Keratinocyte (primary cell): ENCODE data around the gene C19orf47. TPM values are rescaled to one million over a fixed set of nuclear protein-coding genes. Genes with fewer than 3 reads are reported as not detected.

Experiments
- DNase-seq: peaks from one replicate; pipeline ENCODE4 v3.0.0-alpha.2; 2011; ENCODE audit warnings: low read depth, missing footprints, low spot score
- FAIRE-seq: peaks from 2 replicates; lab custom pipeline; 2011; peaks lifted over from hg19 to GRCh38; lab: Jason Lieb, UNC
- H2AFZ ChIP-seq: 2 replicates; pipeline ENCODE4 v1.6.0; 2012; ENCODE audit warnings: low read length, control low read depth, inconsistent platforms; ENCODE audit not compliant: control insufficient read depth
- H3K27ac ChIP-seq: 2 replicates; pipeline ENCODE4 v1.5.1; 2011; ENCODE audit warnings: low read length; ENCODE audit not compliant: control insufficient read depth, insufficient read depth
- H3K27me3 ChIP-seq: 3 replicates; pipeline ENCODE4 v1.6.0; 2011; ENCODE audit warnings: low read length; ENCODE audit not compliant: control insufficient read depth, insufficient read depth; ENCODE audit errors: extremely low read depth
- H3K36me3 ChIP-seq, 2 experiments: 2 replicates in 1 of 2; 3 replicates in 1 of 2; pipeline ENCODE4 v1.5.1; 2011; ENCODE audit warnings: low read length in 2 of 2, mild to moderate bottlenecking in 1 of 2; ENCODE audit not compliant: control insufficient read depth in 2 of 2, insufficient read depth in 2 of 2; ENCODE audit errors: extremely low read depth in 1 of 2
- H3K4me1 ChIP-seq: 3 replicates; pipeline ENCODE4 v1.5.1; 2011; ENCODE audit warnings: low read length; ENCODE audit not compliant: control insufficient read depth, insufficient read depth; ENCODE audit errors: extremely low read depth
- H3K4me2 ChIP-seq: 3 replicates; pipeline ENCODE4 v1.6.0; 2011; ENCODE audit warnings: low read depth, low read length; ENCODE audit not compliant: control insufficient read depth, insufficient read depth; ENCODE audit errors: extremely low read depth
- H3K4me3 ChIP-seq, 3 experiments: fragments of 200-600 bp in 1 of 3; sonication (generic) in 1 of 3; 2 replicates in 2 of 3; 3 replicates in 1 of 3; pipeline ENCODE4 v1.5.1; 2011 to 2016; ENCODE audit warnings: low read length in 3 of 3, mild to moderate bottlenecking in 3 of 3, control low read depth in 2 of 3, inconsistent platforms in 1 of 3, low read depth in 1 of 3, mixed read lengths in 1 of 3, mixed run types in 1 of 3, moderate library complexity in 1 of 3; ENCODE audit not compliant: control insufficient read depth in 2 of 3, insufficient read depth in 2 of 3; ENCODE audit errors: extremely low read depth in 1 of 3
- H3K79me2 ChIP-seq: 2 replicates; pipeline ENCODE4 v1.6.0; 2012; ENCODE audit warnings: low read length; ENCODE audit not compliant: control insufficient read depth, insufficient read depth
- H3K9ac ChIP-seq: 3 replicates; pipeline ENCODE4 v1.6.0; 2011; ENCODE audit warnings: low read length; ENCODE audit not compliant: control insufficient read depth, insufficient read depth; ENCODE audit errors: extremely low read depth
- H3K9me1 ChIP-seq: 3 replicates; pipeline ENCODE4 v1.6.0; 2011; ENCODE audit warnings: low read length; ENCODE audit not compliant: control insufficient read depth, insufficient read depth; ENCODE audit errors: extremely low read depth
- H3K9me3 ChIP-seq: 2 replicates; pipeline ENCODE4 v1.5.1; 2012; ENCODE audit warnings: low read depth, low read length; ENCODE audit not compliant: control insufficient read depth
- H4K20me1 ChIP-seq: 3 replicates; pipeline ENCODE4 v1.6.0; 2011; ENCODE audit warnings: low read length; ENCODE audit not compliant: control insufficient read depth, insufficient read depth; ENCODE audit errors: extremely low read depth
- EZH2 ChIP-seq: IDR thresholded peaks from one replicate; pipeline ENCODE4 v1.6.1; 2012; ENCODE audit warnings: inconsistent platforms, mild to moderate bottlenecking, low read length, moderate library complexity
- dilution Hi-C: fragments of 300-500 bp; cut with MboI; formaldehyde crosslinking; loops from one replicate; pipeline ENCODE4 v1.7.0; 2020; ENCODE audit warnings: low sequenced_read_pairs; ENCODE audit not compliant: extremely low pct_ligation_motif_present
- polyA plus RNA-seq, 5 experiments: library from polyadenylated mRNA; depleted of rRNA in 3 of 5; stranded (reverse) in 3 of 5; stranded (forward) in 1 of 5; unstranded in 1 of 5; fragments of >200 nt; gene quantifications; 1 replicate in 1 of 5; 2 replicates in 3 of 5; 3 replicates in 1 of 5; pipeline versions ENCODE4 v1.2.1 to v1.2.3, GENCODE V29; 2011 to 2012; ENCODE audit warnings: missing spikeins in 2 of 5, low read depth in 1 of 5, low replicate concordance in 1 of 5
- TF ChIP-seq, protein P1 (sequence below), 3 experiments: IDR thresholded peaks in 1 of 3; conservative IDR thresholded peaks in 1 of 3; optimal IDR thresholded peaks in 1 of 3; 2 replicates in 2 of 3; 3 replicates in 1 of 3; pipeline versions ENCODE3 to v1.5.1; 2011; ENCODE audit warnings: low read length in 3 of 3, mild to moderate bottlenecking in 3 of 3, moderate library complexity in 2 of 3, control low read depth in 1 of 3, inconsistent platforms in 1 of 3; ENCODE audit not compliant: insufficient read depth in 2 of 3; ENCODE audit errors: extremely low read depth in 1 of 3

C19orf47 gene
- polyA plus RNA-seq, 1 donor (not counting 4 experiments of a cell fraction or from before 2014, with no cell fraction given) = 13.3 TPM

DNA sequence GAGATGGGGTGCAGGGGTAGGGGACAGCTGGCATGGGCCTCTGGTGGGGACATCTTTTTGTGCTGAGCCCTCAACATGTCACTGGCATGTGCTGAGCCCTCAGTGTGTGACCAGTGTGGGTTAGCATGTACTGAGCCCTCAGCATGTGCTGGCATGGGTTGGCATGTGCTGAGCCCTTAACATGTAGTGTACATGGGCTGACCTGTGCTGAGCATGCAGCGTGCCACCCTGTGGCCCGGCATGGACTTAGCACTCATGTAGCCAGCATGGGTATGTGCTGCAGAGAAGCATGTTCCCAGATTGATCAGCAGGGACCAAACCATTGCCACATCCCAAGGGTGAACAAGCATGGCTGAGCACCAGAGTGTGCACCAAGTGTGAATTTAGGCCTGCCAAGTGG, 30.3 kb upstream of the C19orf47 start:
- Histone ChIP-seq H3K27ac (no peak overlapping the region), H3K27me3 (no peaks in the 10 kb centered on the region), H4K20me1 (no peaks in the 10 kb centered on the region), H3K9me3 (no peaks in the 10 kb centered on the region), H3K79me2 (no peaks in the 10 kb centered on the region), H3K4me3 (no peak overlapping the region), H3K4me2 (no peak overlapping the region), H3K9me1 (no peaks in the 10 kb centered on the region), H3K36me3 (peaks cover 4 to 10% of the 10 kb centered on the region in 2 experiments), H2AFZ (no peak overlapping the region), H3K9ac (no peak overlapping the region), H3K4me1 (no peaks in the 10 kb centered on the region)
- TF ChIP-seq EZH2 = no peak
- TF ChIP-seq, protein P1, sequence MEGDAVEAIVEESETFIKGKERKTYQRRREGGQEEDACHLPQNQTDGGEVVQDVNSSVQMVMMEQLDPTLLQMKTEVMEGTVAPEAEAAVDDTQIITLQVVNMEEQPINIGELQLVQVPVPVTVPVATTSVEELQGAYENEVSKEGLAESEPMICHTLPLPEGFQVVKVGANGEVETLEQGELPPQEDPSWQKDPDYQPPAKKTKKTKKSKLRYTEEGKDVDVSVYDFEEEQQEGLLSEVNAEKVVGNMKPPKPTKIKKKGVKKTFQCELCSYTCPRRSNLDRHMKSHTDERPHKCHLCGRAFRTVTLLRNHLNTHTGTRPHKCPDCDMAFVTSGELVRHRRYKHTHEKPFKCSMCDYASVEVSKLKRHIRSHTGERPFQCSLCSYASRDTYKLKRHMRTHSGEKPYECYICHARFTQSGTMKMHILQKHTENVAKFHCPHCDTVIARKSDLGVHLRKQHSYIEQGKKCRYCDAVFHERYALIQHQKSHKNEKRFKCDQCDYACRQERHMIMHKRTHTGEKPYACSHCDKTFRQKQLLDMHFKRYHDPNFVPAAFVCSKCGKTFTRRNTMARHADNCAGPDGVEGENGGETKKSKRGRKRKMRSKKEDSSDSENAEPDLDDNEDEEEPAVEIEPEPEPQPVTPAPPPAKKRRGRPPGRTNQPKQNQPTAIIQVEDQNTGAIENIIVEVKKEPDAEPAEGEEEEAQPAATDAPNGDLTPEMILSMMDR (optimal IDR thresholded peaks at IDR 0.05 in 1 of 3, IDR thresholded peaks at IDR 0.05 in 1 of 3, conservative IDR thresholded peaks at IDR 0.05 in 1 of 3; ENCODE audit: extremely low read depth in 1 of 3, insufficient read depth in 2 of 3, low read length in 3 of 3) = peak in 1 of 3 experiments; percentile 55
- DNase-seq (no peak), FAIRE-seq (no peak)
- dilution Hi-C loops = no loop called here

DNA sequence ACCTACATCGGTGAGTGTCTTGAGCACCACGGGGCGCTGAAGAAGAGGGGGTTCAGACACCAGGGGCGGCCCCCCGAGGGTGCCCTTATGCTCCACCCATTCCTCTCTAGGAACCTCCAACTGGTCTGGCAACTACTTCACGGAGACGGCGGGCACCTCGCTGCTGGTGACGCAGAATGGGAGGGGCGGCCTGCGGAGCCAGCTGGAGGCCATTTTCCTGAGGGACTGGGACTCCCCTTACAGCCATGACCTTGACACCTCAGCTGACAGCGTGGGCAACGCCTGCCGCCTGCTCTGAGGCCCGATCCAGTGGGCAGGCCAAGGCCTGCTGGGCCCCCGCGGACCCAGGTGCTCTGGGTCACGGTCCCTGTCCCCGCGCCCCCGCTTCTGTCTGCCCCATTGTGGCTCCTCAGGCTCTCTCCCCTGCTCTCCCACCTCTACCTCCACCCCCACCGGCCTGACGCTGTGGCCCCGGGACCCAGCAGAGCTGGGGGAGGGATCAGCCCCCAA, 29.7 kb upstream of the C19orf47 start:
- no peaks in the 10 kb centered on the region for H3K9me3 ChIP-seq
- H3K9me1 ChIP-seq = no peaks in the 10 kb centered on the region
- H3K4me2 ChIP-seq = no peak overlapping the region
- H3K27ac ChIP-seq = no peak overlapping the region
- H3K9ac ChIP-seq = no peak overlapping the region
- dilution Hi-C loops = no loop called here
- no peaks in the 10 kb centered on the region for H3K4me1 ChIP-seq
- DNase-seq (no peak), FAIRE-seq (no peak)
- H2AFZ ChIP-seq = no peak overlapping the region
- no peaks in the 10 kb centered on the region for H3K79me2 ChIP-seq
- H4K20me1 ChIP-seq = no peaks in the 10 kb centered on the region
- TF ChIP-seq EZH2 = no peak
- TF ChIP-seq, protein P1 (optimal IDR thresholded peaks at IDR 0.05 in 1 of 3, IDR thresholded peaks at IDR 0.05 in 1 of 3, conservative IDR thresholded peaks at IDR 0.05 in 1 of 3; ENCODE audit: extremely low read depth in 1 of 3, insufficient read depth in 2 of 3, low read length in 3 of 3) = no peak
- H3K27me3 ChIP-seq = no peaks in the 10 kb centered on the region
- no peak overlapping the region for H3K4me3 ChIP-seq
- peaks cover 4 to 12% of the 10 kb centered on the region in 2 experiments for H3K36me3 ChIP-seq
